H1 (cell line): Measurements from ENCODE around the gene ARID1B. TPM values are rescaled to one million over a fixed set of nuclear protein-coding genes. Genes with fewer than 3 reads are reported as not detected.

Experiments
- CTCF ChIA-PET: fragments of 300-600 bp; sonication (Branson Sonifier 250); formaldehyde crosslinking; loops from one replicate; lab custom pipeline; 2021; ENCODE audit not compliant: partially characterized antibody; lab: Charles Lee
- POLR2A ChIA-PET: fragments of 300-600 bp; sonication (Branson Sonifier 250); formaldehyde crosslinking; loops from one replicate; lab custom pipeline; 2021; ENCODE audit warnings: inconsistent platforms; ENCODE audit not compliant: partially characterized antibody; lab: Charles Lee
- DNase-seq, 2 experiments: peaks; one replicate each; pipeline versions ENCODE4 v3.0.0 to v3.0.0-alpha.2; 2010 to 2022; ENCODE audit warnings: low spot score in 2 of 2, low read depth in 1 of 2, mixed read lengths in 1 of 2
- FAIRE-seq: peaks from 2 replicates; lab custom pipeline; 2011; peaks lifted over from hg19 to GRCh38; lab: Jason Lieb, UNC
- H2AFZ ChIP-seq: 2 replicates; pipeline ENCODE4 v1.8.1; 2012; ENCODE audit warnings: low read length, inconsistent platforms
- H2AK5ac ChIP-seq: 2 replicates; pipeline ENCODE4 v1.6.1; 2013; ENCODE audit warnings: low read depth, low read length
- H2BK120ac ChIP-seq: replicated peaks from 2 replicates; pipeline ENCODE3; 2013; ENCODE audit warnings: low read depth, low read length, inconsistent platforms
- H2BK12ac ChIP-seq: 2 replicates; pipeline ENCODE4 v1.6.1; 2013; ENCODE audit warnings: low read depth, low read length
- H2BK15ac ChIP-seq: 2 replicates; pipeline ENCODE4 v1.6.1; 2013; ENCODE audit warnings: low read length
- H2BK20ac ChIP-seq: 2 replicates; pipeline ENCODE4 v1.6.1; 2013; ENCODE audit warnings: low read length
- H2BK5ac ChIP-seq: 2 replicates; pipeline ENCODE4 v1.6.1; 2013; ENCODE audit warnings: low read depth, low read length
- H3K14ac ChIP-seq: 2 replicates; pipeline ENCODE4 v1.6.1; 2013; ENCODE audit warnings: inconsistent platforms; ENCODE audit not compliant: insufficient read length
- H3K18ac ChIP-seq: 2 replicates; pipeline ENCODE4 v1.6.1; 2013; ENCODE audit warnings: low read length; ENCODE audit errors: extremely low read depth
- H3K23ac ChIP-seq: 2 replicates; pipeline ENCODE4 v1.6.1; 2013; ENCODE audit warnings: inconsistent platforms; ENCODE audit not compliant: insufficient read length
- H3K23me2 ChIP-seq: 2 replicates; pipeline ENCODE4 v1.6.1; 2013; ENCODE audit warnings: low read depth, low read length
- H3K27ac ChIP-seq: 2 replicates; pipeline ENCODE4 v1.6.1; 2011; ENCODE audit warnings: low read depth, low read length, inconsistent platforms
- H3K27me3 ChIP-seq, 4 experiments: replicated peaks in 1 of 4; 1 replicate in 1 of 4; 2 replicates in 3 of 4; pipeline versions ENCODE4 v1.6.1 to v1.8.1; 2011 to 2013; ENCODE audit warnings: low read length in 3 of 4, mild to moderate bottlenecking in 3 of 4, inconsistent platforms in 2 of 4, mixed read lengths in 2 of 4, moderate library complexity in 1 of 4; ENCODE audit not compliant: control insufficient read depth in 3 of 4, insufficient read depth in 3 of 4; ENCODE audit errors: extremely low read depth in 1 of 4
- H3K36me3 ChIP-seq, 4 experiments: 2 replicates each; pipeline versions ENCODE4 v1.6.1 to v1.8.1; 2011 to 2013; ENCODE audit warnings: mild to moderate bottlenecking in 4 of 4, low read length in 3 of 4, moderate library complexity in 2 of 4, control low read depth in 1 of 4, inconsistent platforms in 1 of 4; ENCODE audit not compliant: insufficient read depth in 4 of 4, control insufficient read depth in 2 of 4
- H3K4ac ChIP-seq: replicated peaks from 2 replicates; pipeline ENCODE3; 2013; ENCODE audit warnings: low read length, low read depth, mixed read lengths, inconsistent platforms; ENCODE audit not compliant: insufficient read length
- H3K4me1 ChIP-seq, 4 experiments: replicated peaks in 1 of 4; 1 replicate in 1 of 4; 2 replicates in 3 of 4; pipeline versions ENCODE4 v1.6.1 to v1.8.1; 2011 to 2013; ENCODE audit warnings: low read length in 3 of 4, inconsistent platforms in 2 of 4, mixed read lengths in 1 of 4; ENCODE audit not compliant: insufficient read depth in 4 of 4, control insufficient read depth in 3 of 4
- H3K4me2 ChIP-seq, 2 experiments: 2 replicates each; pipeline versions ENCODE4 v1.6.1 to v1.8.1; 2011 to 2013; ENCODE audit warnings: low read depth in 2 of 2, low read length in 2 of 2, control low read depth in 1 of 2, inconsistent platforms in 1 of 2, mild to moderate bottlenecking in 1 of 2; ENCODE audit not compliant: insufficient read depth in 1 of 2
- H3K4me3 ChIP-seq, 4 experiments: fragments of 200-600, 300-600 bp in 1 of 4; sonication (generic), shearing (Covaris generic), sonication (Bioruptor Twin) in 1 of 4; 2 replicates each; pipeline versions ENCODE4 v1.5.1 to v1.8.1; 2011 to 2016; ENCODE audit warnings: low read length in 4 of 4, low read depth in 3 of 4, control low read depth in 2 of 4, inconsistent platforms in 2 of 4, mild to moderate bottlenecking in 2 of 4, mixed read lengths in 1 of 4, moderate library complexity in 1 of 4; ENCODE audit not compliant: insufficient read depth in 2 of 4; ENCODE audit errors: extremely low read depth in 1 of 4
- H3K56ac ChIP-seq: replicated peaks from 2 replicates; pipeline ENCODE3; 2013; ENCODE audit warnings: low read depth, mild to moderate bottlenecking, mixed read lengths, low read length, inconsistent platforms; ENCODE audit not compliant: insufficient read length
- H3K79me1 ChIP-seq: 2 replicates; pipeline ENCODE4 v1.6.1; 2013; ENCODE audit warnings: low read depth, low read length, control low read depth
- H3K79me2 ChIP-seq, 2 experiments: 2 replicates each; pipeline versions ENCODE4 v1.6.1 to v1.8.1; 2012 to 2013; ENCODE audit warnings: low read length in 2 of 2, mild to moderate bottlenecking in 2 of 2, inconsistent platforms in 1 of 2; ENCODE audit not compliant: insufficient read depth in 2 of 2, control insufficient read depth in 1 of 2
- H3K9ac ChIP-seq, 4 experiments: replicated peaks in 1 of 4; 1 replicate in 1 of 4; 2 replicates in 3 of 4; pipeline versions ENCODE4 v1.6.1 to v1.8.1; 2011 to 2013; ENCODE audit warnings: low read depth in 3 of 4, low read length in 3 of 4, control low read depth in 2 of 4, mild to moderate bottlenecking in 2 of 4, moderate library complexity in 2 of 4, inconsistent platforms in 1 of 4; ENCODE audit errors: extremely low read depth in 1 of 4
- H3K9me3 ChIP-seq, 2 experiments: 2 replicates each; pipeline versions ENCODE4 v1.6.1 to v1.8.1; 2012 to 2013; ENCODE audit warnings: mild to moderate bottlenecking in 2 of 2, moderate library complexity in 2 of 2, control low read depth in 1 of 2, inconsistent platforms in 1 of 2, low read depth in 1 of 2, low read length in 1 of 2, mixed read lengths in 1 of 2; ENCODE audit not compliant: insufficient read depth in 2 of 2
- H4K20me1 ChIP-seq, 2 experiments: replicated peaks in 1 of 2; 2 replicates each; pipeline versions ENCODE3 to v1.8.1; 2011 to 2013; ENCODE audit warnings: inconsistent platforms in 2 of 2, low read length in 2 of 2, mild to moderate bottlenecking in 1 of 2; ENCODE audit not compliant: insufficient read depth in 2 of 2, control insufficient read depth in 1 of 2
- H4K5ac ChIP-seq: 2 replicates; pipeline ENCODE4 v1.6.1; 2013; ENCODE audit warnings: low read length, low read depth, mixed read lengths, inconsistent platforms; ENCODE audit not compliant: insufficient read length
- H4K8ac ChIP-seq: 2 replicates; pipeline ENCODE4 v1.8.0; 2013; ENCODE audit warnings: mild to moderate bottlenecking, moderate library complexity, low read length, inconsistent platforms; ENCODE audit not compliant: insufficient read depth; ENCODE audit errors: extremely low read depth
- H4K91ac ChIP-seq: replicated peaks from 2 replicates; pipeline ENCODE3; 2013; ENCODE audit warnings: low read length, mixed read lengths, inconsistent platforms; ENCODE audit not compliant: insufficient read length
- CEBPB ChIP-seq: IDR thresholded peaks from 2 replicates; pipeline ENCODE4 v1.6.1; 2012; ENCODE audit warnings: low read depth, low read length
- CHD2 ChIP-seq: IDR thresholded peaks from 2 replicates; pipeline ENCODE4 v1.6.1; 2012; ENCODE audit warnings: low read length, improper control_type of control experiment
- CREB1 ChIP-seq: IDR thresholded peaks from 2 replicates; pipeline ENCODE4 v1.6.1; 2012; ENCODE audit warnings: inconsistent platforms
- CTBP2 ChIP-seq: IDR thresholded peaks from 2 replicates; pipeline ENCODE4 v1.7.0; 2011; ENCODE audit warnings: borderline replicate concordance, mild to moderate bottlenecking, moderate library complexity, mixed read lengths, low read length; ENCODE audit not compliant: insufficient read depth, insufficient read length
- RFX5 ChIP-seq: IDR thresholded peaks from 2 replicates; pipeline ENCODE4 v1.6.1; 2011; ENCODE audit warnings: low read depth, low read length, improper control_type of control experiment, borderline replicate concordance
- RXRA ChIP-seq: IDR thresholded peaks from 2 replicates; pipeline ENCODE4 v1.6.1; 2011; ENCODE audit warnings: low read depth, mild to moderate bottlenecking, low read length, moderate library complexity; ENCODE audit not compliant: insufficient read depth
- ZNF274 ChIP-seq: IDR thresholded peaks from 2 replicates; pipeline ENCODE4 v1.7.0; 2012; ENCODE audit warnings: low read length, borderline replicate concordance; ENCODE audit errors: extremely low read depth
- WGBS, 2 experiments: shearing (Covaris generic) in 1 of 2; methylation state at CpG; one replicate each; pipeline versions ENCODE4 v1.1.6 to v1.1.7; 2013 to 2015; ENCODE audit warnings: low lambda C conversion rate in 2 of 2, mixed read lengths in 2 of 2, inconsistent platforms in 1 of 2, low coverage in 1 of 2, missing lambda C conversion rate in 1 of 2; ENCODE audit not compliant: insufficient replicate concordance in 2 of 2, insufficient coverage in 1 of 2, insufficient read length in 1 of 2; ENCODE audit errors: extremely low coverage in 1 of 2, missing lambda C conversion rate in 1 of 2; 5-methylcytosine and 5-hydroxymethylcytosine counted together
- polyA plus RNA-seq, 7 experiments: library from polyadenylated mRNA; depleted of rRNA in 3 of 7; stranded (reverse) in 5 of 7; unstranded in 2 of 7; fragments of >200 nt in 5 of 7; fragments of 200-250 nt in 2 of 7; gene quantifications; 1 replicate in 5 of 7; 2 replicates in 1 of 7; 4 replicates in 1 of 7; pipeline versions ENCODE4 v1.2.1 to v1.2.3, GENCODE V29; 2011 to 2013; ENCODE audit warnings: missing spikeins in 2 of 7, mixed read lengths in 2 of 7
- total RNA-seq: library from RNA; stranded (reverse); fragmentation: NEBNext Ultra II Directional; extraction: Animal tissue kit (Norgen Biotek cat#: 25700); gene quantifications from 2 replicates; pipeline ENCODE4 v1.2.1, GENCODE V29; 2021

The ARID1B gene
- total and polyA plus RNA-seq, 2 of the 8 experiments (the other 6 are each of a cell fraction or from before 2014, with no cell fraction given): 24.3 to 70.3 TPM

DNA sequence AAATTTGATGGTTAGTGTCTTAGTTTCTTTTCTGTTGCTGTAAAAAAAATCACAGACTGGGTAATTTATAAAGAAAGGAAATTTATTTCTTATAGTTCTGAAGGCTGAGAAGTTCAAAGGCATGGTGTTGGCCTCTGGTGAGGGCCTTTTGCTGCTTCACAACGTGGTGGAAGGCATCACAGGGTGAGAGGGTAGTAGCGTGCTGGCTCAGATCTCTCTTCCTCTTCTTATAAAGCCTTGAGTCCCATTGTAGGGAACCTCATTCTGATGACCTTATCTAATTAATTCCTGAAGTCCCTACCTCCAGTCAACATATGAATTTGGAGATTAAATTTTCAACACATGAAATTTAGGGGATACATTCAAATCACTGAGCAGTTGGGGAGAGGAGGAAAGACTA lies 62.0 kb downstream of the ARID1B start:
- CTCF ChIA-PET: interaction anchor here (0.6 to 1.4 kb wide), 2 partner anchors 13 to 54 kb away, joined by 3 read pairs; no protein-coding TSS in a partner anchor
- peaks cover 9 to 13% of the 10 kb centered on the region in 2 experiments for H4K20me1 ChIP-seq
- no peak overlapping the region for H2BK120ac ChIP-seq
- no peak overlapping the region for H2AFZ ChIP-seq
- no peak overlapping the region for H4K5ac ChIP-seq
- TF ChIP-seq CREB1: no peak
- TF ChIP-seq CEBPB: no peak
- TF ChIP-seq RXRA: no peak
- TF ChIP-seq RFX5: no peak
- TF ChIP-seq ZNF274: no peak
- no peak for TF ChIP-seq CHD2
- no peak for TF ChIP-seq CTBP2
- H3K4me1 ChIP-seq: peaks cover 1 to 28% (median 17%) of the 10 kb centered on the region in 4 experiments; a peak in 5 of 7 replicates
- WGBS, 2 experiments: 93% methylated on average over 2 of the region's 2 CpGs; no CpG with 5 or more reads in 1 of the 2 experiments
- H4K91ac ChIP-seq: no peak overlapping the region
- no peak overlapping the region for H4K8ac ChIP-seq
- H3K9ac ChIP-seq: no peak overlapping the region
- no peak overlapping the region for H3K14ac ChIP-seq
- H3K23ac ChIP-seq: no peak overlapping the region
- H3K56ac ChIP-seq: no peak overlapping the region
- H2AK5ac ChIP-seq: no peak overlapping the region
- no peaks in the 10 kb centered on the region for H3K23me2 ChIP-seq
- no peaks in the 10 kb centered on the region for H3K9me3 ChIP-seq
- no peak overlapping the region for H2BK5ac ChIP-seq
- FAIRE-seq: no peak
- H3K4ac ChIP-seq: no peak overlapping the region
- peaks cover 0 to 5% (median 0%) of the 10 kb centered on the region in 4 experiments; a peak in 1 of 8 replicates for H3K36me3 ChIP-seq
- no peak overlapping the region for H3K27ac ChIP-seq
- no peak overlapping the region for H3K18ac ChIP-seq
- POLR2A ChIA-PET: no interaction called here
- no peak overlapping the region for H2BK20ac ChIP-seq
- H3K79me2 ChIP-seq: peaks cover 15 to 97% of the 10 kb centered on the region in 2 experiments; a peak in 3 of 4 replicates
- no peak overlapping the region for H3K4me3 ChIP-seq
- no peak overlapping the region for H3K4me2 ChIP-seq
- H2BK15ac ChIP-seq: no peak overlapping the region
- no peaks in the 10 kb centered on the region for H3K27me3 ChIP-seq
- DNase-seq: no peak
- peaks cover 9% of the 10 kb centered on the region for H3K79me1 ChIP-seq
- no peak overlapping the region for H2BK12ac ChIP-seq
